HG03045 (cell line): ENCODE measurements around the gene ZDHHC11.
A peak's percentile ranks its signal among the peaks of the same experiment; 100 is the strongest.
"Not testable (repeated sequence)": the region's sequence is repeated elsewhere in the genome, so short reads cannot be mapped to it uniquely, and the experiment has no call there.

Experiments
- ATAC-seq: cut with Tn5 transposase; IDR thresholded peaks from one replicate; pipeline ENCODE4 v1.9.1; 2021; ENCODE audit warnings: mild to moderate bottlenecking, moderate library complexity; ENCODE audit not compliant: unreplicated experiment

Gene ZDHHC11

GRCh38 chr5:816176-816575 is 34.6 kb downstream of the ZDHHC11 start:
- no peak for ATAC-seq

GRCh38 chr5:815449-815848 is 35.3 kb downstream of the ZDHHC11 start:
- ATAC-seq = no peak

GRCh38 chr5:813575-813974 is 37.2 kb downstream of the ZDHHC11 start:
- ATAC-seq = not testable (repeated sequence)

- not testable (repeated sequence) for ATAC-seq
Observed at GRCh38 chr5:811384-811783, 39.4 kb downstream of the ZDHHC11 start.

- ATAC-seq = not testable (repeated sequence)
Observed at GRCh38 chr5:807719-808514, 42.9 kb downstream of the ZDHHC11 start.

GRCh38 chr5:801472-801871 is 49.3 kb downstream of the ZDHHC11 start:
- no peak for ATAC-seq

- not testable (repeated sequence) for ATAC-seq
Observed at GRCh38 chr5:801055-801454, 49.7 kb downstream of the ZDHHC11 start.

GRCh38 chr5:798505-799138 is 52.2 kb downstream of the ZDHHC11 start:
- not testable (repeated sequence) for ATAC-seq

- ATAC-seq = not testable (repeated sequence)
Observed at GRCh38 chr5:797986-798385, 52.8 kb downstream of the ZDHHC11 start.

- not testable (repeated sequence) for ATAC-seq
Observed at GRCh38 chr5:795873-796272, 54.9 kb downstream of the ZDHHC11 start.

GRCh38 chr5:794948-795347 is 55.8 kb downstream of the ZDHHC11 start:
- ATAC-seq = not testable (repeated sequence)

GRCh38 chr5:788703-789102 is 62.1 kb downstream of the ZDHHC11 start:
- ATAC-seq = not testable (repeated sequence)

GRCh38 chr5:787857-788233 is 62.9 kb downstream of the ZDHHC11 start:
- not testable (repeated sequence) for ATAC-seq

- ATAC-seq = not testable (repeated sequence)
Observed at GRCh38 chr5:787224-787856, 63.4 kb downstream of the ZDHHC11 start.

GRCh38 chr5:785181-785705 is 65.5 kb downstream of the ZDHHC11 start:
- peak; percentile 7 for ATAC-seq

GRCh38 chr5:784428-785177 is 66.2 kb downstream of the ZDHHC11 start, which contains the start of gene ZDHHC11B:
TSS of gene ZDHHC11B (minus strand) at chr5:784729. CDS start at chr5:766919, 17,810 bp downstream.
- peak; percentile 45 for ATAC-seq

GRCh38 chr5:783881-784427 is 66.8 kb downstream of the ZDHHC11 start:
- peak; percentile 10 for ATAC-seq

- not testable (repeated sequence) for ATAC-seq
Observed at GRCh38 chr5:783049-783802, 67.6 kb downstream of the ZDHHC11 start.

GRCh38 chr5:782356-782755 is 68.4 kb downstream of the ZDHHC11 start:
- ATAC-seq = not testable (repeated sequence)

- not testable (repeated sequence) for ATAC-seq
Observed at GRCh38 chr5:780571-780970, 70.2 kb downstream of the ZDHHC11 start.
